ENCODE data around the gene ZSWIM5. TPM values are rescaled to one million over a fixed set of nuclear protein-coding genes. Genes with fewer than 3 reads are reported as not detected.

The ZSWIM5 gene
- total RNA-seq, 1 experiment from 2014 or later: 2.2 TPM

GRCh38 chr1:45009296-45009865, 197.0 kb downstream of the ZSWIM5 start:
- H3K27me3 Mint-ChIP-seq (ENCODE audit: low read depth): peaks cover 5% of the 10 kb centered on the region; the same call in 1 of the 2 replicates
- no peaks in the 10 kb centered on the region for H3K9me3 Mint-ChIP-seq
- ChIA-PET CTCF (interaction anchor here (3.6 to 13.0 kb wide), 2 partner anchors 23 to 293 kb away, joined by 18 to 317 read pairs; partner anchors contain the start of gene EIF2B3), POLR2A (no interaction called here)
- no peak for TF ChIP-seq KAT7 (CRISPR knock-in tag; IDR thresholded peaks at IDR 0.05; ENCODE audit: borderline replicate concordance)
- no peak for TF ChIP-seq USF2 (CRISPR knock-in tag; IDR thresholded peaks at IDR 0.05)
- TF ChIP-seq ZNF317 (CRISPR knock-in tag; IDR thresholded peaks at IDR 0.05; ENCODE audit: borderline replicate concordance, low read depth): no peak
- TF ChIP-seq ATF2 (CRISPR knock-in tag; IDR thresholded peaks at IDR 0.05; ENCODE audit: borderline replicate concordance, low read depth): no peak
- TF ChIP-seq RORB (CRISPR knock-in tag; IDR thresholded peaks at IDR 0.05): no peak
- no peak for TF ChIP-seq NR2C2 (CRISPR knock-in tag; IDR thresholded peaks at IDR 0.05)
- no peak for TF ChIP-seq EMX1 (CRISPR knock-in tag; IDR thresholded peaks at IDR 0.05)
- TF ChIP-seq ZNF138 (CRISPR knock-in tag; conservative IDR thresholded peaks at IDR 0.05): no peak
- DNase-seq (ENCODE audit: low spot score): no peak
- H3K4me1 Mint-ChIP-seq: peaks cover 20% of the 10 kb centered on the region
- H3K36me3 Mint-ChIP-seq: peaks cover 13% of the 10 kb centered on the region
- peak overlapping the region; percentile 79 for H3K4me3 Mint-ChIP-seq
- no peak for ATAC-seq
- H3K27ac Mint-ChIP-seq: no peak overlapping the region

- POLR2A ChIA-PET: no interaction called here
- Mint-ChIP-seq H3K36me3 (peaks cover 14% of the 10 kb centered on the region), H3K27me3 (ENCODE audit: low read depth) (peaks cover 5% of the 10 kb centered on the region; the same call in 1 of the 2 replicates)
Measured at GRCh38 chr1:45008516-45008915, 197.9 kb downstream of the ZSWIM5 start.

GRCh38 chr1:45008076-45008475, 198.3 kb downstream of the ZSWIM5 start:
- no peaks in the 10 kb centered on the region for H3K9me3 Mint-ChIP-seq
- ChIA-PET POLR2A (no interaction called here), CTCF (no interaction called here)
- DNase-seq (ENCODE audit: low spot score): no peak
- H3K27ac Mint-ChIP-seq: no peak overlapping the region
- peaks cover 17% of the 10 kb centered on the region for H3K36me3 Mint-ChIP-seq
- no peak overlapping the region for H3K4me3 Mint-ChIP-seq
- peaks cover 5% of the 10 kb centered on the region; the same call in 1 of the 2 replicates for H3K27me3 Mint-ChIP-seq (ENCODE audit: low read depth)
- peaks cover 14% of the 10 kb centered on the region for H3K4me1 Mint-ChIP-seq
- ATAC-seq: no peak
- TF ChIP-seq ZNF396 (CRISPR knock-in tag; IDR thresholded peaks at IDR 0.05; ENCODE audit: borderline replicate concordance): no peak
- no peak for TF ChIP-seq CREB1 (CRISPR knock-in tag; IDR thresholded peaks at IDR 0.05)
- no peak for TF ChIP-seq SP1 (CRISPR knock-in tag; conservative IDR thresholded peaks at IDR 0.05)
- no peak for TF ChIP-seq SMAD3 (CRISPR knock-in tag; IDR thresholded peaks at IDR 0.05; ENCODE audit: borderline replicate concordance)
- TF ChIP-seq SOX15 (CRISPR knock-in tag; IDR thresholded peaks at IDR 0.05): no peak
- TF ChIP-seq CBFB (CRISPR knock-in tag; IDR thresholded peaks at IDR 0.05; ENCODE audit: low read depth): no peak
- TF ChIP-seq ZNF532 (CRISPR knock-in tag; IDR thresholded peaks at IDR 0.05; ENCODE audit: borderline replicate concordance): no peak

More at GRCh38 chr1:45008516-45008915, 197.9 kb downstream of the ZSWIM5 start:
- no peak for DNase-seq (ENCODE audit: low spot score)
- Mint-ChIP-seq H3K4me3 (no peak overlapping the region), H3K4me1 (peaks cover 18% of the 10 kb centered on the region), H3K9me3 (no peaks in the 10 kb centered on the region), H3K27ac (no peak overlapping the region)
- TF ChIP-seq TCF7 (CRISPR knock-in tag; IDR thresholded peaks at IDR 0.05; ENCODE audit: low read depth) (no peak), ATF6 (CRISPR knock-in tag; IDR thresholded peaks at IDR 0.05) (no peak), ZBTB21 (CRISPR knock-in tag; IDR thresholded peaks at IDR 0.05; ENCODE audit: borderline replicate concordance) (no peak), FOXP1 (CRISPR knock-in tag; IDR thresholded peaks at IDR 0.05; ENCODE audit: borderline replicate concordance) (no peak), TEAD4 (CRISPR knock-in tag; IDR thresholded peaks at IDR 0.05) (no peak), ZNF317 (CRISPR knock-in tag; IDR thresholded peaks at IDR 0.05; ENCODE audit: borderline replicate concordance, low read depth) (no peak), USF1 (CRISPR knock-in tag; IDR thresholded peaks at IDR 0.05) (no peak), NFYB (CRISPR knock-in tag; conservative IDR thresholded peaks at IDR 0.05; ENCODE audit: low read depth) (no peak), ZNF121 (CRISPR knock-in tag; IDR thresholded peaks at IDR 0.05) (no peak)
- no peak for ATAC-seq
- CTCF ChIA-PET: no interaction called here

All from WTC11 (cell line).